WERI-Rb-1 (cell line): ENCODE measurements around the gene ACTR2.

Experiments
- DNase-seq: peaks from one replicate; pipeline ENCODE4 v3.0.0-alpha.2; 2020
- H3K27ac ChIP-seq: fragments of 250-450 bp; sonication (Bioruptor Pico); 2 replicates; pipeline ENCODE4 v1.5.1; 2020; ENCODE audit warnings: mild to moderate bottlenecking, moderate library complexity
- H3K27me3 ChIP-seq: fragments of 250-450 bp; sonication (Bioruptor Pico); 2 replicates; pipeline ENCODE4 v1.5.1; 2021; ENCODE audit warnings: mild to moderate bottlenecking, low read depth, moderate library complexity; ENCODE audit not compliant: insufficient read depth, severe bottlenecking
- H3K36me3 ChIP-seq: fragments of 250-450 bp; sonication (Bioruptor Pico); 2 replicates; pipeline ENCODE4 v1.5.1; 2020; ENCODE audit warnings: mild to moderate bottlenecking, moderate library complexity
- H3K4me3 ChIP-seq: 2 replicates; pipeline ENCODE4 v1.5.1; 2011; ENCODE audit warnings: low read depth, mild to moderate bottlenecking, control low read depth, low read length
- H3K9me3 ChIP-seq: fragments of 250-450 bp; sonication (Bioruptor Pico); 2 replicates; pipeline ENCODE4 v1.5.1; 2021; ENCODE audit warnings: mild to moderate bottlenecking, moderate library complexity; ENCODE audit not compliant: severe bottlenecking
- CTCF ChIP-seq: IDR thresholded peaks from 2 replicates; pipeline ENCODE4 v1.5.1; 2011; ENCODE audit warnings: low read depth, mild to moderate bottlenecking, control low read depth, inconsistent platforms, low read length

ACTR2 gene

GRCh38 chr2:65277118-65277517, 49.5 kb downstream of the ACTR2 start:
- Histone ChIP-seq H3K36me3 (no peaks in the 10 kb centered on the region), H3K4me3 (no peak overlapping the region), H3K9me3 (no peaks in the 10 kb centered on the region), H3K27ac (no peak overlapping the region), H3K27me3 (no peaks in the 10 kb centered on the region)
- DNase-seq: no peak
- TF ChIP-seq CTCF: no peak

GRCh38 chr2:65277791-65278483, 50.3 kb downstream of the ACTR2 start:
- Histone ChIP-seq H3K27me3 (no peaks in the 10 kb centered on the region), H3K9me3 (no peaks in the 10 kb centered on the region), H3K36me3 (no peaks in the 10 kb centered on the region), H3K27ac (no peak overlapping the region), H3K4me3 (no peak overlapping the region)
- no peak for DNase-seq
- TF ChIP-seq CTCF: no peak

- Histone ChIP-seq H3K36me3 (no peaks in the 10 kb centered on the region), H3K27me3 (no peaks in the 10 kb centered on the region), H3K4me3 (no peak overlapping the region), H3K9me3 (no peaks in the 10 kb centered on the region), H3K27ac (no peak overlapping the region)
- DNase-seq: no peak
- TF ChIP-seq CTCF: no peak
Observed at GRCh38 chr2:65278531-65278981, 50.9 kb downstream of the ACTR2 start.

- H3K27ac ChIP-seq: no peak overlapping the region
- no peaks in the 10 kb centered on the region for H3K9me3 ChIP-seq
- no peaks in the 10 kb centered on the region for H3K36me3 ChIP-seq
- no peak overlapping the region for H3K4me3 ChIP-seq
- H3K27me3 ChIP-seq: no peaks in the 10 kb centered on the region
- no peak for TF ChIP-seq CTCF
- DNase-seq: no peak
Observed at GRCh38 chr2:65279756-65280155, 52.1 kb downstream of the ACTR2 start.

GRCh38 chr2:65281627-65282351, 54.2 kb downstream of the ACTR2 start:
- no peaks in the 10 kb centered on the region for H3K9me3 ChIP-seq

More at GRCh38 chr2:65281627-65282351, 54.2 kb downstream of the ACTR2 start:
- DNase-seq: no peak
- Histone ChIP-seq H3K27me3 (no peaks in the 10 kb centered on the region), H3K27ac (no peak overlapping the region), H3K4me3 (no peak overlapping the region), H3K36me3 (no peaks in the 10 kb centered on the region)
- TF ChIP-seq CTCF: no peak
